NB4 (cell line): ENCODE measurements around the gene MCC.

Experiments used
- MAX ChIP-seq: IDR thresholded peaks from 2 replicates; pipeline ENCODE4 v1.6.1; 2011; ENCODE audit warnings: low read depth, low read length
- MYC ChIP-seq: IDR thresholded peaks from 2 replicates; pipeline ENCODE4 v1.6.1; 2011; ENCODE audit warnings: low read depth, low read length
- POLR2A ChIP-seq: IDR thresholded peaks from 2 replicates; pipeline ENCODE4 v1.6.1; 2011; ENCODE audit warnings: mild to moderate bottlenecking; ENCODE audit not compliant: insufficient read length; ENCODE audit errors: extremely low read depth
- TF ChIP-seq, protein P1 (sequence below): IDR thresholded peaks from one replicate; pipeline ENCODE4 v1.5.1; 2012; ENCODE audit warnings: low read depth, low read length

DNA sequence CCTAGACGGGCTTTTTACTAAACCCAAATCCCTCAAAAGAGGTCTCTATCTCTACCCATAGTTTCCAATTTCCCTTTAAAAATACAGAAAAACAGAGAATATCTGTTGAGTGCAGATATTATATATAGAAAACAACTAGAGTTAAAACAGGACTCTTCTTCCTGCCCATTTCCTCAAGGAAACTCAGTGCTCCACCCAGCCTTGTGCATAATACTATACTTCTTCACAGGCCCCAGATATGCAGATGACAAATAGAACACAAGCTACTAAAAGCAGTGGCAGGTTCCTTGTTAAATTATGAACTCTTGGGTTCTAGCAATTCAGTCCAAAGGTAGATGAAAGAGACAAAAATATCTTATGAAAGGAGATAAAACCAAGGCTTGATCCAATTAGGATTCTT, 253.7 kb downstream of the MCC start:
- TF ChIP-seq, protein P1, sequence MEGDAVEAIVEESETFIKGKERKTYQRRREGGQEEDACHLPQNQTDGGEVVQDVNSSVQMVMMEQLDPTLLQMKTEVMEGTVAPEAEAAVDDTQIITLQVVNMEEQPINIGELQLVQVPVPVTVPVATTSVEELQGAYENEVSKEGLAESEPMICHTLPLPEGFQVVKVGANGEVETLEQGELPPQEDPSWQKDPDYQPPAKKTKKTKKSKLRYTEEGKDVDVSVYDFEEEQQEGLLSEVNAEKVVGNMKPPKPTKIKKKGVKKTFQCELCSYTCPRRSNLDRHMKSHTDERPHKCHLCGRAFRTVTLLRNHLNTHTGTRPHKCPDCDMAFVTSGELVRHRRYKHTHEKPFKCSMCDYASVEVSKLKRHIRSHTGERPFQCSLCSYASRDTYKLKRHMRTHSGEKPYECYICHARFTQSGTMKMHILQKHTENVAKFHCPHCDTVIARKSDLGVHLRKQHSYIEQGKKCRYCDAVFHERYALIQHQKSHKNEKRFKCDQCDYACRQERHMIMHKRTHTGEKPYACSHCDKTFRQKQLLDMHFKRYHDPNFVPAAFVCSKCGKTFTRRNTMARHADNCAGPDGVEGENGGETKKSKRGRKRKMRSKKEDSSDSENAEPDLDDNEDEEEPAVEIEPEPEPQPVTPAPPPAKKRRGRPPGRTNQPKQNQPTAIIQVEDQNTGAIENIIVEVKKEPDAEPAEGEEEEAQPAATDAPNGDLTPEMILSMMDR = no peak
- TF ChIP-seq POLR2A (no peak), MYC (no peak), MAX (no peak)
